IPS DF 6.9 (cell line): ENCODE results near the gene ZFPM1.

ENCODE experiments used
- DNase-seq: peaks from one replicate; pipeline ENCODE4 v3.0.0-alpha.2; 2013; ENCODE audit warnings: low read depth, low spot score
- H3K27ac ChIP-seq: one replicate; pipeline ENCODE4 v1.5.1; 2013; ENCODE audit warnings: low read length, control low read depth
- H3K27me3 ChIP-seq: 2 replicates; pipeline ENCODE4 v1.6.1; 2013; ENCODE audit warnings: mild to moderate bottlenecking, low read length; ENCODE audit not compliant: control insufficient read depth, insufficient read depth
- H3K36me3 ChIP-seq: 2 replicates; pipeline ENCODE4 v1.6.1; 2013; ENCODE audit warnings: low read length; ENCODE audit not compliant: control insufficient read depth, insufficient read depth
- H3K4me1 ChIP-seq: 2 replicates; pipeline ENCODE4 v1.6.1; 2013; ENCODE audit warnings: low read length; ENCODE audit not compliant: control insufficient read depth, insufficient read depth
- H3K4me3 ChIP-seq: 2 replicates; pipeline ENCODE4 v1.5.1; 2013; ENCODE audit warnings: mild to moderate bottlenecking, low read length
- H3K9me3 ChIP-seq: 2 replicates; pipeline ENCODE4 v1.6.1; 2013; ENCODE audit warnings: low read length, inconsistent platforms; ENCODE audit not compliant: control insufficient read depth, insufficient read depth
- WGBS: extraction: QIAGEN DNeasy Blood & Tissue Kit; methylation state at CpG from one replicate; pipeline ENCODE4 v1.1.7; 2013; ENCODE audit warnings: mixed read lengths, missing lambda C conversion rate; ENCODE audit not compliant: insufficient read length, insufficient coverage; 5-methylcytosine and 5-hydroxymethylcytosine counted together

Gene ZFPM1

DNA sequence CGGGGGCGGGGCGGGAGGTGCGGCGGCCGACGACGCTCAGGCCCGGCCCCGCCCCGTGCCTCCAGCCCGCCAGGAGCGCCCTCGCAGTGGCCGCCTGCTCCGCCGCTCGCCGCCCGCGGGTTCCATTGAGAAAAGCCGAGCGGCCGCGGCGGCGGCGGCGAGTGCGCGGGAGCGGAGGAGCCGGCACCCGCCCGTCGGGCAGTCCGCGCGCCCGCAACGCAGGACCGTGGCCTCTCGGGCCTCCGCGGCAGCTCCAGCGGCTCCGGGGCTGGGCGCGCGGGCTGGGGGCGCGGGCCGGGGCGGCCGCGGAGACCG is at the start of gene ZFPM1:
Gene ZFPM1, plus strand, starts transcription at position 64 of the 315 bp plus-strand sequence. CDS start 359 bp downstream, outside the sequence.
- peak within 1 kb of the TSS; percentile 88; the same call in 1 of the 2 replicates for H3K4me3 ChIP-seq
- H3K9me3 ChIP-seq, result no peaks in the 10 kb centered on the region
- H3K27me3 ChIP-seq, result peaks cover 34% of the 10 kb centered on the region
- no peak within 1 kb of the TSS for H3K27ac ChIP-seq
- H3K4me1 ChIP-seq, result peaks cover 9% of the 10 kb centered on the region
- no peak for DNase-seq
- no CpG with 5 or more reads among the region's 57 CpGs for WGBS
- no peaks in the 10 kb centered on the region for H3K36me3 ChIP-seq

DNA sequence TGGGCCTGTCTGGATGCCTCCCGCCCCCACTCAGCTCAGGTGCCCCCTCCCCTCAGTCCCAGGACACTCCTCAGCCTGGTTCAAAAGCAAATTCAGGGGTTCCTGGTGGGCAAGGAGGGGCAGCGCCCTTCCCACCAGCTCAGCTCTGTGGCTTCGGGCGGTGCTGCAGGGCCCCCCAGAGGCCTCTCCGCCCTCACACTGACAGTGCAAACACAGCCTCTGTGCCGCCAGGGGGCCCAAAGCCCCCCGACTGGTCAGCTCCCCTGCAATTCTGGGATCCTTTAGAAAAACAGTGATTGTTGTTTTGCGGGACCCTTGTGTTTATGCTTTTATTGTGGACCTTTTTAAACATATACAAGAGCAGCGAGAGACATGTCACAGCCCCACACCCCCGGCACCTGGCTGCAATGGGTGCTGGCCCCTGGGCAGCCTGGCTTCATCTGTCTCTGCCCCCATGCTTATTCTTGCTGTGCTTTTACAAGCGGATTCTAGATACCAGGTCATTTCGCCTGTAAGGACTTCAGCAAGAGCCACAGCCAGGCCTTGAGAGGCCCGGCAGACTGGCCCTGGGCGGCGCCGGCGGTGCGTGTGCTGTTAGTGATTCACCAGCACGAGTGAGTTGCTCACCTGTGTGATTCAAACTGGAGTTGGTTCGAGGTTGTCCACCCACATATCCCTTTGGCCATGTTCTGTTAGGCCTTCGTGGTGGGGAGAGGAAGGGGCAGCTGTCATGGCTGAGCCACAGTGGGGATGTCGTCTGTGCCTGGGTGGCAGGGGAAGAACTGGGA is 49.1 kb upstream of the ZFPM1 start:
- Histone ChIP-seq H3K36me3 (no peaks in the 10 kb centered on the region), H3K27ac (no peak overlapping the region), H3K9me3 (no peaks in the 10 kb centered on the region), H3K4me3 (no peak overlapping the region), H3K4me1 (no peaks in the 10 kb centered on the region), H3K27me3 (no peaks in the 10 kb centered on the region)
- no CpG with 5 or more reads among the region's 22 CpGs for WGBS
- no peak for DNase-seq

DNA sequence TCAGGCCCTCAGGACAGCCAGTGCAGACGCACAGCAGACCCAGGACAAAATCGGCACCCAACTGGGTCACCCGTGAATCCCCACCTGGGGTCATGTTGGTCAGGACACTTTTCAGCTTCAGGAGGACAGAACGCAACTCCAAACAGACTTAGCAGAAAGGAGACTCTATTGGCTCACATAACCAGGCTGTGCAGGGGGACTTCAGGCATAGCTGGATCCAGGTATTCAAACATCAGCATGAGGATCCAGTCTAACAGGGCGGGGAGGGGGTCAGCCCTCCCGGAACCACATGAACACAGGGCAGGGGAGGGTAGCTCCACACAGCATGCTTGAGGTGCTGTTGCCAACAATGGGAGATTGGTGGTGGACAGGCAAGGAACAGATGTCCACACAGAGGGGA is 48.3 kb upstream of the ZFPM1 start:
- no peak for DNase-seq
- Histone ChIP-seq H3K27ac (no peak overlapping the region), H3K4me1 (no peaks in the 10 kb centered on the region)

DNA sequence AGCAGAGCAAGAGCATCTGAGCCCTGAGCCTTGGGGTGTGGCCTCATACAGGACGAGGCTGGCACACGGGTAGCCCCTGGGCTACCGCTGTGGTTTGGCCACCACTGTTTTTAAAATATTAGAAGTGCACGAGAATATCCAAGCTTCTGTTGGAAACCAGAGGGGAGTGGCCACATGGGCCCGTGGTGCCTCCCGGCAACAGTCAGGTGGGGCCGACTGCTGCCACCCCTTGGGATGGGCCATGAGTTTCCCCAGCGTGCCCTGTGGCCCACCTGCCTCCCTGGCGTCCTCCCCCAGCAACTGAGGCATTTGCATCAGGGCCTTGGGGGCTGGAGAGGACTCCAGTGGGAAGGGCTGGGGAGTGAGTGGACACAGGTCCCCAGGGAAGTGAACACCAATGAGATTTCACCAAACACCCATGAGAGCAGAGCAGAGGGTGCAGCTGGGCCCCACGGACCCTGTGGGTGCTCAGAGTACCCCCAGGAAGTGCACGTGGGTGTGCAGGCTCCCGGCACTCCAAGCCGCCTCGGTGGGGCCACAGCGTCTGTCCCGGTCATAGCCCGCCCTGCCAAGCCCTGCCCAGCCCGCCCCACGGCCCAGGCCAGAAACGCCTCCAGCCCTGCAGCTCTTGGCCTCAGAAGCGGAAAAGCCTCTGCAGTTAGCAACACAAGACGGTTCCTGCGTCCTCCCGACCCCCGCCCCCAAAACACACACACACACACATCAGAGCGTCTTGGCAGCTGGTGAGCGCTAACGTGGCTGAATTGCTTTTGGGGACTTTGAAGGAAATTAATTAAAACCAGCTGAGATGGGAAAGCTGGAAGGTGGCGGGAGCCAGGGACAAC is 47.6 kb upstream of the ZFPM1 start:
- Histone ChIP-seq H3K36me3 (no peaks in the 10 kb centered on the region), H3K27ac (no peak overlapping the region), H3K27me3 (no peaks in the 10 kb centered on the region), H3K9me3 (no peaks in the 10 kb centered on the region), H3K4me1 (no peaks in the 10 kb centered on the region), H3K4me3 (no peak overlapping the region)
- WGBS, result no CpG with 5 or more reads among the region's 29 CpGs
- DNase-seq, result no peak

More for the DNA sequence above, 48.3 kb upstream of the ZFPM1 start:
- H3K4me3 ChIP-seq, result no peak overlapping the region
- no peaks in the 10 kb centered on the region for H3K9me3 ChIP-seq
- no peaks in the 10 kb centered on the region for H3K36me3 ChIP-seq
- no CpG with 5 or more reads among the region's 6 CpGs for WGBS
- H3K27me3 ChIP-seq, result no peaks in the 10 kb centered on the region

DNA sequence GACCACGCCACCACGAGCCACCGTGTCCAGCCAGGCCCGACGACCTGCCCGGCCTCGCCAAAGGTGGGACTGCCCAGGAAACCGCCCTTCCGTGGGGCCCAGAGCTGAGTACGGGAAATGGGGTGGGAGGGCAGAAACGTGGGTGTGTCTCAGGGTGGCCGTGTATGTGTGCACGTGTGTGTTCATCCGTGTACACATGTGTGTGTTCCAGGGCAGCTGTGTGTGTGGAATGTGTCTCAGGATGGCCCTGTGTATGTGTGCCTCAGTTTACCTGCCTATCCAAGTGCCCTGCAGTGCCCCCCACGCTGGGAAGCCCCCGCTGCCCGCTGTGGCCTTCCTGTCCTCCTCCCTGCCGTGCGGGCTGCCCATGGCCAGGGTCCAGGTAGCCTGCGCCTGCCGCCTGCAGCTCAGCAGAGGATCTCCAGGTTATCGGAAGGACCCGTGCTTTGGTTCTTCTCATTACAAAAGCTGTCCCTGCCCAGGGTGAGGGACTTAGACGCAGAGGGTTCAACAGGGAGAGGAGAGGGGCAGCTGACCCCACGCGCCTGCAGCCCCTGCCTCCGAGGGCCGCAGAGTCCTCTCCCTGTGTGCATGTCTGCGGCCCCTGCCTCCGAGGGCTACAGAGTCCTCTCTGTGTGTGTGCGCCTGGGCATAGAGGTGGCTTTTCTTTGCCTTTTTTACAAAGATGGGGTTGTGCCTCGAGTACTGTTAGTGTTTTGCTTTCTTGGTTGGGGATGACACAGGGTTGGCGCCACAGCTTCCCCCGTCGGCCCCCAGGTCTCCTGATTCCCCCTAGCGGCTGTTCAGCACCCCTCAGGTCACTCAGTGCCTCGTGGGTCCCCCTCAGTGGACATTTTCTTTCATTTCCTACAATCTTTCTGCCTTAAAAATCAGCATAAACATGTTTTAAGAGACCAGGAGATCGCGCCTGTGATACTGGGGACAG is 46.7 kb upstream of the ZFPM1 start:
- H3K27me3 ChIP-seq, result no peaks in the 10 kb centered on the region
- no peaks in the 10 kb centered on the region for H3K9me3 ChIP-seq
- H3K4me3 ChIP-seq, result no peak overlapping the region
- no peak for DNase-seq
- no CpG with 5 or more reads among the region's 39 CpGs for whole genome bisulfite sequencing
- no peaks in the 10 kb centered on the region for H3K4me1 ChIP-seq
- no peak overlapping the region for H3K27ac ChIP-seq
- H3K36me3 ChIP-seq, result no peaks in the 10 kb centered on the region

DNA sequence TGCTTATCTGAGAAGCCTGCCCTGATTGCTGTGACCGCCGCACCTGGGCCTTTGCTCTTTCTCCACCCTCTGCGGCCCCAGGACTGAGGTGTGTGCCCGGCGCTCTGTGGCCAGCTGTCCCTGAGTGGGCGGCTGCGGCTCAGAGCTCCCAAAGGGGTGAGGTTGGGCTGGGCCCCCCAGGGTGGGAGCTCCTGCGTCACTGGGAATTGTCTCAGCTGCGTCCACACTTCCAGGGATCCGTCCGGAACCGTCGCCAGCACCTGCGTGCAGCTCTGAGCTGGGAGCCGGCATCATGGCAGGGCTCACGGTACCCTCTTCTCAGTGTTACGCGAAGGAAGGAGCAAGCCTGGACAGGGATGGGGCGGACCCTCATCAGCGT is 46.0 kb upstream of the ZFPM1 start:
- Histone ChIP-seq H3K36me3 (no peaks in the 10 kb centered on the region), H3K27ac (no peak overlapping the region), H3K9me3 (no peaks in the 10 kb centered on the region), H3K4me1 (no peaks in the 10 kb centered on the region), H3K4me3 (no peak overlapping the region), H3K27me3 (no peaks in the 10 kb centered on the region)
- WGBS, result no CpG with 5 or more reads among the region's 20 CpGs
- DNase-seq, result no peak

DNA sequence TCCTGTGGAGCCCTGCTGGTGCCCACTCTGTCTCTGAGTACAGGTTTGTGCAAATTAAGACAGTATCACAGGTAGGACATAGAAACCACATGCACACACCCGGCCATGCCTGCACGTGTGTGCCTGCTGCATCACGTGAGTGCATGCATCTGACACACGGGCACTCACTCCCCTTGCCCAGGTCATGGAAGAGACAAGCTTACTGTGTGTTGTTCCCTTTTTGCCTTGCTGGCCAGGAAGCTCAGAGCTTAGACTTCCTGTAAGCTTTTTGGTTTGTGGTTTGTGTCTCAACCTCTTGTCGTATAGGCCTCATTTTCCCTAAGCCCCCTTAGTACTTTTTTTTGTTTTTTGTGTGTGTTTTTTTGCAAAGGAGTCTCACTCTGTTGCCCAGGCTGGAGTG is 45.3 kb upstream of the ZFPM1 start:
- H3K9me3 ChIP-seq, result no peaks in the 10 kb centered on the region
- H3K27me3 ChIP-seq, result no peaks in the 10 kb centered on the region
- H3K36me3 ChIP-seq, result no peaks in the 10 kb centered on the region
- no peak for DNase-seq
- no CpG with 5 or more reads among the region's 5 CpGs for WGBS
- H3K4me3 ChIP-seq, result no peak overlapping the region
- no peak overlapping the region for H3K27ac ChIP-seq
- H3K4me1 ChIP-seq, result no peaks in the 10 kb centered on the region

DNA sequence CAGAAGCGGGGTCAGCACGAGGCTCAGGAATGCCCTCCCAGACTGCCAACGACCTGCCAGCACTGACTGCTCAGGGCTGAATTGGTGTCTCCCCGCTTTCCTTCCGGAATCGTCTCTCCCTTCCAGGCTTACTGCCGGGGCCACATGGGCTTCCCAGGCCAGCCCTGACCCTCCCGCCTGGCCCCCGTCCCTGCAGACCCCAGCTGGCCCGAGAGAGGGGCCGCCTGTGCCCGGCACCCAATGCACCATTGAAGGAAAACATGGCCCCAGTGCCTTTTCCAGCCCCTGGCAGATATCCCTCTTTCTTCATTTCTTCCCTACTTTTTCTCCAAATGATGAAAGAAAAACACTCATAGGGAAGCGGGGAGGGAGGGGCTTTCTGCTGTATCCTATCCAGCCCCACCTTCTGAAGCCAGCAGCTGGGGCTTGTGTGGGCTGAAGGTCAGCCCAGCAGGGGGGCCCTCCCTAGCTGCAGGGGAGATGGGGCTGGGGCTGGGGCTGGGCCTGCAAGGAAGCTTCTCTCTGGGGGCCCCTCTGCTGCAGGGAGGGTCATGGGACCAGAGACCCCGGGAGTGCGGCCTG is 44.4 kb upstream of the ZFPM1 start:
- H3K4me1 ChIP-seq, result no peaks in the 10 kb centered on the region
- DNase-seq, result no peak
- H3K4me3 ChIP-seq, result no peak overlapping the region
- no peaks in the 10 kb centered on the region for H3K9me3 ChIP-seq
- no peak overlapping the region for H3K27ac ChIP-seq
- no peaks in the 10 kb centered on the region for H3K27me3 ChIP-seq
- WGBS, result no CpG with 5 or more reads among the region's 15 CpGs
- H3K36me3 ChIP-seq, result no peaks in the 10 kb centered on the region

DNA sequence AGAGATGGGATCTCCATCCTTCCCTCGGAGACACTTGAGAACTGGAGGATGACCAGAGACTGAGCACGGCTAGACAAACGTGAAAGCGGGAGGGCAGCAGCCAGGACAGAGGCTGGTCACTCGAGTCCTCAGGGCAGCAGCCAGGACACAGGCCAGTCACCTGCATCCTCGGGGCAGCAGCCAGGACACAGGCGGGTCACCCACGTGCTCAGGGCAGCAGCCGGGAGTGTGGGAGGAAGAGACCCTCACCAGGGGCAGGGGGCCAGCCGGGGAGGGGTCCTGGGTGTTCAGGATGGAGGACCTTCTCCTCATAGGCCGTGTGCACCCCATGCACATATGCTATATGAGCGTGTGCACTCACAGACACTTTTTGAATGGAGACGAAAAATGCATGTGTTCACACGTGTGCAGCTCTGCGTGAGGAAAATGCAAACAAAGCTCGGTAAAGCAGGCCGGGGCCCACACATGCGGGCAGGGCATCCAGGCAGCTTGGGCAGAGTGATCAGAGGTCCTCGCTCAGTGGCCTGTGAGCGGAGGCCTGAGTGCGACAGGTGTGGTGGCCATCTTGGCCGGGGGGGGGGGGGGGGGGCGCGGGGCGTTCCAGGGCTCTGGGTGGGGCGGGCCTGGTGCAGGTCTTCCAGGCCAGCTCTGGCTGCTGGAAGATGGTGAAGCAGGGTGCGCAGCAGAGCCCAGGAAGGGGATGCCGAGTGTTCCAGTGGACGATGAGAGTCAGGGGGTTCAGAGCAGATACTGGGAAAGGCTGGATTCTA is 43.6 kb upstream of the ZFPM1 start:
- WGBS, result no CpG with 5 or more reads among the region's 29 CpGs
- Histone ChIP-seq H3K27me3 (no peaks in the 10 kb centered on the region), H3K27ac (no peak overlapping the region), H3K4me3 (no peak overlapping the region), H3K9me3 (no peaks in the 10 kb centered on the region), H3K36me3 (no peaks in the 10 kb centered on the region), H3K4me1 (no peaks in the 10 kb centered on the region)
- no peak for DNase-seq
